SH-SY5Y (cell line): ENCODE data around the gene PTGES.

Experiments
- GATA2 ChIP-seq: IDR thresholded peaks from 2 replicates; pipeline ENCODE4 v1.6.1; 2011; ENCODE audit warnings: mild to moderate bottlenecking, low read depth, low read length
- GATA3 ChIP-seq: IDR thresholded peaks from 2 replicates; pipeline ENCODE4 v1.6.1; 2011; ENCODE audit warnings: low read depth, mild to moderate bottlenecking, low read length, moderate library complexity

- TF ChIP-seq GATA3 = no peak
- TF ChIP-seq GATA2 = no peak
Observed at GRCh38 chr9:129778469-129778868, 25.6 kb upstream of the PTGES start.
